T-helper 1 cell treated with Interleukin-12 subunit alpha and Interleukin-12 subunit beta and Interleukin-4 antibody, amounts not matched to agents 30 ng/mL and 1 ng/mL, for 36 hours (primary cell): ENCODE measurements around the gene NXPH2. TPM values are rescaled to one million over a fixed set of nuclear protein-coding genes. Genes with fewer than 3 reads are reported as not detected.

Source experiments
- intact Hi-C: fragments of 100-400 bp; cut with micrococcal nuclease; formaldehyde crosslinking; loops from one replicate; pipeline ENCODE4 v1.15.1; 2024
- total RNA-seq: library from RNA; stranded (reverse); gene quantifications from 2 replicates; pipeline ENCODE4 v1.2.3, GENCODE V29; 2022

The NXPH2 gene
- total RNA-seq, 1 donor from 2014 or later: not detected

GRCh38 chr2:138640921-138641676 is 139.1 kb downstream of the NXPH2 start:
- intact Hi-C loops: no loop called here

GRCh38 chr2:138637686-138638085 is 142.5 kb downstream of the NXPH2 start:
- intact Hi-C loops: no loop called here

- intact Hi-C loops: no loop called here
Measured at GRCh38 chr2:138637061-138637460, 143.1 kb downstream of the NXPH2 start.

- intact Hi-C loops: no loop called here
Measured at GRCh38 chr2:138633049-138633448, 147.1 kb downstream of the NXPH2 start.

- intact Hi-C loops: no loop called here
Measured at GRCh38 chr2:138632066-138632620, 148.0 kb downstream of the NXPH2 start.

- intact Hi-C loops: no loop called here
Measured at GRCh38 chr2:138630164-138630563, 150.0 kb downstream of the NXPH2 start.

GRCh38 chr2:138626148-138626547 is 154.0 kb downstream of the NXPH2 start:
- intact Hi-C loops: no loop called here

- intact Hi-C loops: no loop called here
Measured at GRCh38 chr2:138622613-138623012, 157.6 kb downstream of the NXPH2 start.

GRCh38 chr2:138621139-138621538 is 159.1 kb downstream of the NXPH2 start:
- intact Hi-C loops: no loop called here

GRCh38 chr2:138620431-138620830 is 159.8 kb downstream of the NXPH2 start:
- intact Hi-C loops: no loop called here
